GM18505 (cell line): ENCODE measurements around the gene GDF10.

ENCODE experiments used
- ATAC-seq: cut with Tn5 transposase; IDR thresholded peaks from one replicate; pipeline ENCODE4 v1.9.1; 2021; ENCODE audit not compliant: unreplicated experiment
- POLR2A ChIP-seq: IDR thresholded peaks from 4 replicates; pipeline ENCODE4 v1.6.1; 2011; ENCODE audit warnings: borderline replicate concordance; ENCODE audit not compliant: insufficient read depth, insufficient read length; ENCODE audit errors: extremely low read depth

The GDF10 gene

GRCh38 chr10:47319784-47320183 lies 19.8 kb downstream of the GDF10 start:
- no peak for TF ChIP-seq POLR2A
- ATAC-seq, result no peak

- no peak for TF ChIP-seq POLR2A
- ATAC-seq, result no peak
These were observed 20.8 kb downstream of the GDF10 start for GRCh38 chr10:47320812-47321211.

GRCh38 chr10:47321521-47322195 lies 21.7 kb downstream of the GDF10 start:
- no peak for ATAC-seq
- no peak for TF ChIP-seq POLR2A

- ATAC-seq, result no peak
- TF ChIP-seq POLR2A, result no peak
These were observed 22.5 kb downstream of the GDF10 start, which contains the start of gene GDF2 for GRCh38 chr10:47322300-47323061. Gene GDF2 (plus strand): TSS chr10:47322454. CDS start chr10:47322669, 215 bp downstream.

GRCh38 chr10:47323087-47323486 lies 23.1 kb downstream of the GDF10 start:
- no peak for ATAC-seq
- no peak for TF ChIP-seq POLR2A

- TF ChIP-seq POLR2A, result no peak
- no peak for ATAC-seq
These were observed 23.8 kb downstream of the GDF10 start for GRCh38 chr10:47323636-47324296.

- ATAC-seq, result no peak
- no peak for TF ChIP-seq POLR2A
These were observed 25.6 kb downstream of the GDF10 start for GRCh38 chr10:47325303-47326291.

DNA sequence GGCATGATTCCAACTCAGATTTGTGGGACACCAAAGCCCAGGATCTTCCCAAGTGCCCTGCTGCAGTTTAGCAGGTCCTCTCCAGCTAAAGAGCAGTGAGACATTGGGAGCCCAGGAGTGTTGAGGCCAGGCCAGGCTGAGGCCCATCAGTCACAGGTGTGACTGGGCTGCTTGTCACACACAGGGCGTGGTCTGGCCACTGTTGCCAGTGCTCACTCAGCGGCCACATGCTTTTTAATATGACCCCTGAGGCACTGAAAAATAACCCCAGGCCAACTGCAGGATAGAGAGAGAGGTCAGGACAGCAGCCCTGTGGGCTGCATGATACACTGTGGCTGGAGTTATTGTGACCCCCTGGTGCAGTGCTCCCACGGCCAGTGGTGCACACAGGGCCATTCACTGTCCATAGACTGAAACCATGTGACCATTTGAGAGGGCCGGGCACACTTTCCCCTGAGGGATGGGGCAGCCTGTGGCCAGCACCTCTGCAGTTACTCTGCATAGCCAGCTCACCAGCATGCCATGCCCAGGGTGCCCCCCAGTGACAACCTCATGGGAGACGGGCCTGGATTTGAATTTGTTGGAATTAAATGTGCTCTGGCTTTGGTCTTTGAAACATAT lies 26.4 kb downstream of the GDF10 start:
- ATAC-seq, result no peak
- TF ChIP-seq POLR2A, result no peak

- no peak for TF ChIP-seq POLR2A
- no peak for ATAC-seq
These were observed 26.9 kb downstream of the GDF10 start for GRCh38 chr10:47326927-47327330.

- TF ChIP-seq POLR2A, result no peak
- no peak for ATAC-seq
These were observed 29.9 kb downstream of the GDF10 start for GRCh38 chr10:47329855-47330254.

GRCh38 chr10:47330366-47330765 lies 30.4 kb downstream of the GDF10 start:
- no peak for TF ChIP-seq POLR2A
- ATAC-seq, result no peak

DNA sequence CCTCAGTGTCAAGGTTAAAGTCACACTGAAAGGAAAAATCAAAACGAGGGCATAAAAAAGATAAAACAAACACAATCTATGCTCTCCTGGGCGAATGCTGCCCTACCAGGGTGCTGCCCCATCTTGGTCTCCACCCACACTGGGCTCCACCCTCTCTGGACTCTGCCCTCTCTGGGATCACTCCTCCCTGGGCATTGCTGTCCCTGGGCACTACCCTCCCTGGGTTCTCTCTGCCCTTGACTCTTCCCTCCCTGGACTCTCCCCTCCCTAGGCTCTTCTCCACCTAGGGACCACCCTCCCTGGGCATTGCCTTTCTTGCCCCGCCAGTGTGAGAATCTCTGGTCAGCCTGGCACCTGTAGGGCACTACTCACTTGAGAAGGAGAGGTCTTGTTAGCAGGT lies 30.8 kb downstream of the GDF10 start:
- ATAC-seq, result no peak

More for the DNA sequence above, 30.8 kb downstream of the GDF10 start:
- no peak for TF ChIP-seq POLR2A
